ENCODE results near the gene SIPA1L3.

SIPA1L3 gene

DNA sequence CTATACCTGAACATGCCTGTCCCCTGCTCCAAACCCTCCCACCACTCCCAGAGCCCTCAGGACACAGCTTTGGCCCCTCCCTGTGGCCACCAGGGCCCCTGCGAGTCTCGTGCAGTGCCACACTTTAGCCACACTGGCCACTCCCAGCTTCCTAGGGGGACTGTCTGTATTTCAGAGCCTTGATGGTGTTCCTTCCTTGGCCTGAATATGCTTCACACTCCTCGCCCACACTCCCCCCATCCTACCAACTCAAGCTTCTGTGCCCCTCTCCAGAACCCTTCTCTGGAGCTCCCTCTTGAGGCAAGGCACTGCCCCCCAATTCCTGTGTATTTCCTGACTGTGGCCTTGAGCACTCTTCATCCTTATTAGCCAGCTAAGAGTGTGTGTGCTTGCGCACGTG, 236.8 kb downstream of the SIPA1L3 start:
- TF ChIP-seq, protein P1, sequence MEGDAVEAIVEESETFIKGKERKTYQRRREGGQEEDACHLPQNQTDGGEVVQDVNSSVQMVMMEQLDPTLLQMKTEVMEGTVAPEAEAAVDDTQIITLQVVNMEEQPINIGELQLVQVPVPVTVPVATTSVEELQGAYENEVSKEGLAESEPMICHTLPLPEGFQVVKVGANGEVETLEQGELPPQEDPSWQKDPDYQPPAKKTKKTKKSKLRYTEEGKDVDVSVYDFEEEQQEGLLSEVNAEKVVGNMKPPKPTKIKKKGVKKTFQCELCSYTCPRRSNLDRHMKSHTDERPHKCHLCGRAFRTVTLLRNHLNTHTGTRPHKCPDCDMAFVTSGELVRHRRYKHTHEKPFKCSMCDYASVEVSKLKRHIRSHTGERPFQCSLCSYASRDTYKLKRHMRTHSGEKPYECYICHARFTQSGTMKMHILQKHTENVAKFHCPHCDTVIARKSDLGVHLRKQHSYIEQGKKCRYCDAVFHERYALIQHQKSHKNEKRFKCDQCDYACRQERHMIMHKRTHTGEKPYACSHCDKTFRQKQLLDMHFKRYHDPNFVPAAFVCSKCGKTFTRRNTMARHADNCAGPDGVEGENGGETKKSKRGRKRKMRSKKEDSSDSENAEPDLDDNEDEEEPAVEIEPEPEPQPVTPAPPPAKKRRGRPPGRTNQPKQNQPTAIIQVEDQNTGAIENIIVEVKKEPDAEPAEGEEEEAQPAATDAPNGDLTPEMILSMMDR (IDR thresholded peaks at IDR 0.05; ENCODE audit: insufficient read depth, missing control alignments), result peak; percentile 20
- DNase-seq (ENCODE audit: insufficient read length, low spot score) (no peak), FAIRE-seq (no peak)

- FAIRE-seq, result no peak
- TF ChIP-seq, protein P1 (IDR thresholded peaks at IDR 0.05; ENCODE audit: insufficient read depth, missing control alignments), result no peak
- DNase-seq (ENCODE audit: insufficient read length, low spot score), result no peak
Measured at GRCh38 chr19:38144667-38145066, 237.7 kb downstream of the SIPA1L3 start.

- FAIRE-seq (no peak), DNase-seq (ENCODE audit: insufficient read length, low spot score) (no peak)
- TF ChIP-seq, protein P1 (IDR thresholded peaks at IDR 0.05; ENCODE audit: insufficient read depth, missing control alignments), result no peak
Measured at GRCh38 chr19:38145623-38146022, 238.6 kb downstream of the SIPA1L3 start.

GRCh38 chr19:38148337-38148736, 241.3 kb downstream of the SIPA1L3 start:
- TF ChIP-seq, protein P1 (IDR thresholded peaks at IDR 0.05; ENCODE audit: insufficient read depth, missing control alignments), result no peak
- FAIRE-seq (no peak), DNase-seq (ENCODE audit: insufficient read length, low spot score) (no peak)

DNA sequence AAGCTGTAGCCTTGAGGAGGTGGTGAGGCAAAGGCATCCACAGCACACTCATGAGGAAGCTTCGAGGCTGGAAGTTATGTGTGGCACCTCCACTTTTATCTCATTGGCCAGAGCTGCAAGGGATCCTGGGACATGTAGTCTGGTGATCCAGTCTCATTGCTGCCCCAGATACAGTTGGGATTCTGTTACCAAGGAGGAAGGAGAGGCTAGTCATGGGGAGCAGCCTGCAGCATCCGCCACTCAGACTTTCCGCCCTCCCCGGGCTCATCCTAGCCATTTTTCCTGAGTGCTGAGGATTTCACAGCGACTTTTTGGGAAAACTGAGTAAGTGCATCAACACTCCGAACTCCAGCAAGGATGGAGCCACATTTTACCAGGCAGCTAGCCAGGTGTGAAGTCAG, 242.7 kb downstream of the SIPA1L3 start:
- FAIRE-seq (no peak), DNase-seq (ENCODE audit: insufficient read length, low spot score) (no peak)
- TF ChIP-seq, protein P1 (IDR thresholded peaks at IDR 0.05; ENCODE audit: insufficient read depth, missing control alignments), result no peak

- TF ChIP-seq, protein P1 (IDR thresholded peaks at IDR 0.05; ENCODE audit: insufficient read depth, missing control alignments), result no peak
- DNase-seq (ENCODE audit: insufficient read length, low spot score) (no peak), FAIRE-seq (no peak)
Measured at GRCh38 chr19:38151242-38151641, 244.2 kb downstream of the SIPA1L3 start.

DNA sequence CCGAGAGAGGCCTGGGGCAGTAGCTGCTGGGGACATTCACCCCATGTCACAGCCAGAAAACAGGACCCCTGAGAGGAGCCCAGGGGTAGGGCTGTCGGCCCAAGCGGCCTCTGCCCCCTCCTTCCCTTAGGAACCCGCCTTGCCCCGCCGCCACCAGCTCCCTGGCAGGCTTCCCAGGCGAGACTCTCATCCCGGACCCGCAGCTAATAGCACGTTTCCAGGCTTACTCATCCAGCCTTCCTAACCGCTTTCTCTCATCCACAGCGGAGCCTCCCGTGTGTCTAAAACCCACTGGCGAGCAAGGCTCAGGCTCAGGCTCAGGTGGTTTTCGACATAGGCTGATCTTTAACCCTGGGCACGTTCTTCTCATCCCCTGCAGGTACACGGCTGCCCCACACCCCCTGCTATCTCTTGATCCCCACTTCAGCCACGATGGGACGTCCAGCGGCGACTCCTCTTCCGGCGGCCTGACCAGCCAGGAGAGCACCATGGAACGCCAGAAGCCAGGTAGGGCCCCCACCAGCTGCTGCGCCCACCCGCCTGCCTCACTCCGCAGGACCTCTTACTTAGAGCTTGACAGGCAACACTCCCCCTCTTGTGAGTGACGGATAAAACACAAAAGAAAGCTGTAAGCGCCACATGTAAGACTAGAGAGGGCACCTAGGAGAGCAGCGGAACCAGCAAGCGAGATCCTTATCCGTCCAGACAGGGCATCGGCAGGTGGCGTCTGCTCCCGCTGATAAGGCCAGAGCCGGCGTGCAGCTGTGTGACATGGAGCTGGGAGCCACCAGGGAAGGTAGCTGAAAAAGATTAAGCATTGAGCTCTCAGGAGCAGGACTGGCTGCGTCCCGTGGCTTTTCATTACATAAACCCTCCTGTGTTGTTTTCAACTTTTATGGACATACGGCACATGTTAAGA, 245.7 kb downstream of the SIPA1L3 start:
- FAIRE-seq (no peak), DNase-seq (ENCODE audit: insufficient read length, low spot score) (no peak)
- TF ChIP-seq, protein P1 (IDR thresholded peaks at IDR 0.05; ENCODE audit: insufficient read depth, missing control alignments), result no peak

Measured in D721Med (cell line).